NCI-H345 (cell line): Measurements from ENCODE around the gene CALY.
A peak's percentile ranks its signal among the peaks of the same experiment; 100 is the strongest.
"Not testable (repeated sequence)": the region's sequence is repeated elsewhere in the genome, so short reads cannot be mapped to it uniquely, and the experiment has no call there.

ENCODE experiments used
- DNase-seq: peaks from one replicate; lab custom pipeline; 2025; lab: John Stamatoyannopoulos, UW

Gene CALY

GRCh38 chr10:133328358-133329343, 8.0 kb downstream of the CALY start:
- DNase-seq = no peak

- DNase-seq = no peak
Measured at GRCh38 chr10:133327651-133328357, 8.9 kb downstream of the CALY start.

- DNase-seq = no peak
Measured at GRCh38 chr10:133326745-133327650, 9.7 kb downstream of the CALY start.

- no peak for DNase-seq
Measured at GRCh38 chr10:133326223-133326551, 10.5 kb downstream of the CALY start.

GRCh38 chr10:133325440-133326222, 11.1 kb downstream of the CALY start:
- DNase-seq = no peak

GRCh38 chr10:133324857-133325260, 11.8 kb downstream of the CALY start:
- DNase-seq = no peak

- peak; percentile 78 for DNase-seq
Measured at GRCh38 chr10:133324198-133324792, 12.4 kb downstream of the CALY start.

- DNase-seq = not testable (repeated sequence)
Measured at GRCh38 chr10:133322064-133322709, 14.5 kb downstream of the CALY start.

- not testable (repeated sequence) for DNase-seq
Measured at GRCh38 chr10:133320852-133321422, 15.8 kb downstream of the CALY start.

- peak; percentile 54 for DNase-seq
Measured at GRCh38 chr10:133318494-133319127, 18.1 kb downstream of the CALY start.

- no peak for DNase-seq
Measured at GRCh38 chr10:133316732-133317131, 20.0 kb downstream of the CALY start.

GRCh38 chr10:133316266-133316665, 20.4 kb downstream of the CALY start:
- no peak for DNase-seq

GRCh38 chr10:133315847-133316246, 20.8 kb downstream of the CALY start:
- DNase-seq = no peak

- no peak for DNase-seq
Measured at GRCh38 chr10:133314911-133315310, 21.8 kb downstream of the CALY start.

GRCh38 chr10:133313192-133313591, 23.5 kb downstream of the CALY start:
- no peak for DNase-seq

GRCh38 chr10:133312769-133313145, 23.9 kb downstream of the CALY start:
- DNase-seq = no peak

GRCh38 chr10:133312016-133312768, 24.5 kb downstream of the CALY start:
- DNase-seq = no peak

GRCh38 chr10:133311570-133311969, 25.1 kb downstream of the CALY start:
- no peak for DNase-seq

GRCh38 chr10:133310789-133311188, 25.9 kb downstream of the CALY start:
- DNase-seq = no peak
